OCI-LY3 (cell line): ENCODE measurements around the gene RHOC.

ENCODE experiments used
- H2AFZ ChIP-seq: fragments of 200-600, 300-600 bp; shearing (Covaris generic); 2 replicates; pipeline ENCODE4 v1.6.0; 2014; ENCODE audit warnings: antibody characterized with exemption, low read depth, low read length
- H3K27ac ChIP-seq: fragments of 200-600, 300-600 bp; sonication (generic); 2 replicates; pipeline ENCODE4 v1.5.1; 2014; ENCODE audit warnings: mild to moderate bottlenecking, low read length, moderate library complexity, mixed read lengths
- H3K27me3 ChIP-seq: fragments of 200-600, 300-600 bp; sonication (generic); 2 replicates; pipeline ENCODE4 v1.6.1; 2014; ENCODE audit warnings: low read depth, low read length, mixed read lengths
- H3K36me3 ChIP-seq: fragments of 200-600, 300-600 bp; sonication (generic); replicated peaks from 2 replicates; pipeline ENCODE3; 2014; ENCODE audit warnings: low read depth, low read length, mixed read lengths
- H3K4me1 ChIP-seq: fragments of 300-600, 200-600 bp; sonication (generic); 2 replicates; pipeline ENCODE4 v1.6.1; 2014; ENCODE audit warnings: low read length, mixed read lengths
- H3K4me2 ChIP-seq: fragments of 200-600, 300-600 bp; sonication (generic); 2 replicates; pipeline ENCODE4 v1.6.1; 2014; ENCODE audit warnings: low read length, mixed read lengths
- H3K4me3 ChIP-seq: fragments of 300-600, 200-600 bp; sonication (generic); 2 replicates; pipeline ENCODE4 v1.5.1; 2014; ENCODE audit warnings: antibody characterized with exemption, mild to moderate bottlenecking, low read length, moderate library complexity
- H3K79me2 ChIP-seq: fragments of 300-600, 200-600 bp; shearing (Covaris generic); 2 replicates; pipeline ENCODE4 v1.6.1; 2014; ENCODE audit warnings: mild to moderate bottlenecking, low read length, mixed read lengths
- H3K9ac ChIP-seq: fragments of 300-600, 200-600 bp; shearing (Covaris generic); 2 replicates; pipeline ENCODE4 v1.6.0; 2014; ENCODE audit warnings: mild to moderate bottlenecking, low read length, moderate library complexity
- H3K9me3 ChIP-seq: fragments of 200-600, 300-600 bp; shearing (Covaris generic); 2 replicates; pipeline ENCODE4 v1.6.1; 2014; ENCODE audit warnings: low read length, mixed read lengths; ENCODE audit not compliant: insufficient read depth
- H4K20me1 ChIP-seq: fragments of 200-600, 300-600 bp; sonication (generic); 2 replicates; pipeline ENCODE4 v1.6.1; 2016; ENCODE audit warnings: low read length, mixed read lengths; ENCODE audit not compliant: insufficient read depth
- CTCF ChIP-seq: fragments of 200-600, 300-600 bp; sonication (generic); IDR thresholded peaks from 2 replicates; pipeline ENCODE4 v1.5.1; 2014; ENCODE audit warnings: antibody characterized with exemption, low read length, low read depth
- EZH2phosphoT487 ChIP-seq: fragments of 200-600 bp; shearing (Covaris generic); IDR thresholded peaks from 2 replicates; pipeline ENCODE4 v1.6.1; 2018; ENCODE audit warnings: antibody characterized with exemption, mixed run types, low read depth

The RHOC gene

GRCh38 chr1:112702067-112702395 is 4.9 kb downstream of the RHOC start:
- Histone ChIP-seq H3K9me3 (no peaks in the 10 kb centered on the region), H3K4me1 (peaks cover 21% of the 10 kb centered on the region), H3K27ac (no peak overlapping the region), H3K79me2 (no peaks in the 10 kb centered on the region), H4K20me1 (no peaks in the 10 kb centered on the region), H2AFZ (no peak overlapping the region), H3K4me3 (no peak overlapping the region), H3K27me3 (no peaks in the 10 kb centered on the region), H3K9ac (no peak overlapping the region), H3K36me3 (no peaks in the 10 kb centered on the region), H3K4me2 (no peak overlapping the region)
- TF ChIP-seq EZH2phosphoT487 (no peak), CTCF (no peak)

GRCh38 chr1:112701227-112702066 is 5.5 kb downstream of the RHOC start:
- no peak overlapping the region for H2AFZ ChIP-seq
- H3K79me2 ChIP-seq: no peaks in the 10 kb centered on the region
- no peak overlapping the region for H3K27ac ChIP-seq
- H3K36me3 ChIP-seq: no peaks in the 10 kb centered on the region
- TF ChIP-seq EZH2phosphoT487: no peak
- no peak for TF ChIP-seq CTCF
- no peaks in the 10 kb centered on the region for H4K20me1 ChIP-seq
- H3K27me3 ChIP-seq: no peaks in the 10 kb centered on the region
- no peak overlapping the region for H3K4me3 ChIP-seq
- H3K4me1 ChIP-seq: peaks cover 19% of the 10 kb centered on the region
- no peak overlapping the region for H3K4me2 ChIP-seq
- H3K9me3 ChIP-seq: no peaks in the 10 kb centered on the region
- H3K9ac ChIP-seq: no peak overlapping the region

DNA sequence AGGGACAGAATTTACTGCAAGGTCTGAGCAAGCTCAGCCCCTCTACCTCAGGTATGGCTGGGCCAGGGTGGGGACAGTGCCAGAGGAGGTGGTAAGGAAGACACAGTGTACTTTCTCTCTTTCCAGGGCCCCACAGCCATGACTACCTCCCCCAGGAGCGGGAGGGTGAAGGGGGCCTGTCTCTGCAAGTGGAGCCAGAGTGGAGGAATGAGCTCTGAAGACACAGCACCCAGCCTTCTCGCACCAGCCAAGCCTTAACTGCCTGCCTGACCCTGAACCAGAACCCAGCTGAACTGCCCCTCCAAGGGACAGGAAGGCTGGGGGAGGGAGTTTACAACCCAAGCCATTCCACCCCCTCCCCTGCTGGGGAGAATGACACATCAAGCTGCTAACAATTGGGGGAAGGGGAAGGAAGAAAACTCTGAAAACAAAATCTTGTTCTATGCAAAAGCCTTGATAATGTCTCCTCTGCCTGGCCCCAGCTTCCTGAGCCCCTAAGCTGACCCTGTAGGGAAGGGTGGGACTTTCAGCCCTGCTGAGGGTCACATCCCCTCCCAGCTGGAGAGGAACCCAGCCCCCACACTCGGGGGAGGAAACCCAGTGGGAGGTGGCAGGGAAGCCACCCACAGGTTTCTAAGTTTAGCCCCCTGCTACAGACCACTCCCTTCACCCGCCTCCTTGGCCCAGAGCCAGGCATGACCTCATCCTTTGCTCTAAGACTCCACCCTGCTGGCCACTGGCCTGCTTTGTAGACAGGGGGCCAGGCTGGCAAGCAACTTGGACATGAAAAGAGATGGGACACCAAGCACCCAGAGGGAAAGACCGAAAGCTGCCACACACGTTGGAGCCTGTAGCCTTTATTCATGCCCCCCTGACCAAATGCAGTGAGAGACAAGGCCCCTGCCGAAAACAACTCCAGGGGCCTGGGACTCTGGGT is 6.4 kb downstream of the RHOC start:
- Histone ChIP-seq H3K4me3 (no peak overlapping the region), H3K9ac (no peak overlapping the region)

More for the DNA sequence above, 6.4 kb downstream of the RHOC start:
- H4K20me1 ChIP-seq: no peaks in the 10 kb centered on the region
- H3K4me2 ChIP-seq: no peak overlapping the region
- TF ChIP-seq CTCF: no peak
- TF ChIP-seq EZH2phosphoT487: no peak
- H3K36me3 ChIP-seq: no peaks in the 10 kb centered on the region
- no peak overlapping the region for H3K27ac ChIP-seq
- H3K9me3 ChIP-seq: no peaks in the 10 kb centered on the region
- no peaks in the 10 kb centered on the region for H3K27me3 ChIP-seq
- H3K79me2 ChIP-seq: no peaks in the 10 kb centered on the region
- H3K4me1 ChIP-seq: peaks cover 13% of the 10 kb centered on the region
- H2AFZ ChIP-seq: no peak overlapping the region
